Thoracic aorta (tissue), 2 donors: Measurements from ENCODE around the gene CACNG6. TPM values are rescaled to one million over a fixed set of nuclear protein-coding genes. Genes with fewer than 3 reads are reported as not detected.
"Not testable (repeated sequence)": the region's sequence is repeated elsewhere in the genome, so short reads cannot be mapped to it uniquely, and the experiment has no call there.

Experiments used
- ATAC-seq: fragments of 150-250 bp; one replicate; pipeline ENCODE4 v1.8.0; 2017; ENCODE audit warnings: low read depth; ENCODE audit not compliant: insufficient number of reproducible peaks, low FRiP score
- DNase-seq: peaks from one replicate; pipeline ENCODE4 v3.0.0-alpha.2; 2020; ENCODE audit warnings: low spot score
- H3K27ac ChIP-seq, 2 donors: fragments of 200-600 bp; sonication (generic); 1 replicate in 1 of 2; 2 replicates in 1 of 2; pipeline ENCODE4 v1.5.1; 2016; ENCODE audit warnings: mild to moderate bottlenecking in 2 of 2, moderate library complexity in 2 of 2
- H3K27me3 ChIP-seq: fragments of 200-600 bp; sonication (generic); replicated peaks from 2 replicates; pipeline ENCODE4 v1.6.0; 2016; ENCODE audit warnings: mild to moderate bottlenecking; ENCODE audit not compliant: insufficient read depth
- H3K36me3 ChIP-seq: fragments of 200-600 bp; sonication (generic); one replicate; pipeline ENCODE4 v1.5.1; 2016
- H3K4me1 ChIP-seq, 2 donors: fragments of 200-600 bp; sonication (generic); 1 replicate in 1 of 2; 2 replicates in 1 of 2; pipeline versions ENCODE4 v1.5.1 to v1.6.0; 2016; ENCODE audit warnings: low read depth in 2 of 2, mild to moderate bottlenecking in 1 of 2; ENCODE audit not compliant: control insufficient read depth in 1 of 2
- H3K4me3 ChIP-seq: fragments of 200-600 bp; sonication (generic); 2 replicates; pipeline ENCODE4 v1.5.1; 2016; ENCODE audit warnings: mild to moderate bottlenecking
- H3K9me3 ChIP-seq: fragments of 200-600 bp; sonication (generic); 2 replicates; pipeline ENCODE4 v1.5.1; 2016
- CTCF ChIP-seq: fragments of 200-600 bp; sonication (generic); IDR thresholded peaks from one replicate; pipeline ENCODE4 v1.5.1; 2019; ENCODE audit warnings: antibody characterized with exemption
- total RNA-seq, 2 donors: library from RNA; depleted of rRNA; stranded (reverse); fragments of >200 nt; gene quantifications; one replicate each; pipeline versions ENCODE4 v1.1.0 to v1.2.3, GENCODE V29; 2016

Gene CACNG6
- total RNA-seq, 2 donors from 2014 or later: not detected

- no peak overlapping the region for H3K27ac ChIP-seq
- no peaks in the 10 kb centered on the region for H3K9me3 ChIP-seq
- ATAC-seq (no peak), DNase-seq (no peak)
- H3K4me3 ChIP-seq: no peak overlapping the region
- no peaks in the 10 kb centered on the region for H3K36me3 ChIP-seq
- H3K27me3 ChIP-seq: no peaks in the 10 kb centered on the region
- TF ChIP-seq CTCF: no peak
- H3K4me1 ChIP-seq: no peaks in the 10 kb centered on the region
These were observed 45.4 kb upstream of the CACNG6 start for GRCh38 chr19:53945998-53946397.

DNA sequence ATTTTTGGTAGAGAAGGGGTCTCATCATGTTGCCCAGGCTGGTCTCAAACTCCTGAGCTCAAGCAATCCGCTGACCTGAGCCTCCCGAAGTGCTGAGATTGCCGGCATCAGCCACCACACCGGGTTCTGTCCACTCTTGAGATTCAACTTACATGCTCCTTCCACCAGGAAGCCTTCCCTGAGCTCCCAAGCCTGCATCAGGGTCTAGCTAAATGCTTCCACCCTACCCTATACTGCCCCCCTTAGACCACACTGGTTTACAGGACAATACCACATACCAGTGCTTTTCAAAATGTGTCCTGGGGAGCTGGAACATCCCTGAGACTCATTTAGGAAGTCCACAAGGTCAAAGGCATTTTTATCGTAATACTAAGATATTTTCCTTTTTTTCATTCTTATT is 43.8 kb upstream of the CACNG6 start:
- H3K4me3 ChIP-seq: no peak overlapping the region
- H3K27ac ChIP-seq: no peak overlapping the region
- H3K9me3 ChIP-seq: no peaks in the 10 kb centered on the region
- no peaks in the 10 kb centered on the region for H3K27me3 ChIP-seq
- DNase-seq: no peak
- ATAC-seq: no peak
- no peak for TF ChIP-seq CTCF
- no peaks in the 10 kb centered on the region for H3K4me1 ChIP-seq
- no peaks in the 10 kb centered on the region for H3K36me3 ChIP-seq

GRCh38 chr19:53948611-53949010 is 42.8 kb upstream of the CACNG6 start:
- H3K4me1 ChIP-seq, H3K9me3 ChIP-seq, H3K4me3 ChIP-seq, H3K36me3 ChIP-seq, ATAC-seq, H3K27me3 ChIP-seq, DNase-seq, H3K27ac ChIP-seq: not testable (repeated sequence)

DNA sequence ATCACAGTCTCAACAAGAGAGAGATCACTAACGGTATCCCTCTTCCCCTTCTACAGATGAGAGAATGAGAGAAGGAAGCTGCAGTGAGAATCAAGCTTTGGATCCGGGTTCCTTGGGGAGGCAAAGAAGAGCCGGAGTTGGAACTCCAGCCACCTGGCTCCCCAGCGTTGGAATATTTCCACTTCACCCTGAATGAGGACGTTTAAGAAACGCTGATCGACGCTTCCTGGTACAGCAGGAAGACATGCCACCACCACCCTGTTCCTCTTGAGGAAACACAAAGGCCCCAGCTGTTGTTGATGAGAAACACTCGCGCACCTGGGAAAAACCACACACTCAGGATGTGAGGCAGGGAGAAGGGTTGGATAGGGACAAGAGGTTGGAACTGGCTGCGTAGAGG is 40.0 kb upstream of the CACNG6 start:
- H3K4me3 ChIP-seq: no peak overlapping the region
- H3K4me1 ChIP-seq: no peaks in the 10 kb centered on the region
- no peak for TF ChIP-seq CTCF
- no peaks in the 10 kb centered on the region for H3K27me3 ChIP-seq
- DNase-seq (no peak), ATAC-seq (no peak)
- H3K9me3 ChIP-seq: no peaks in the 10 kb centered on the region
- H3K27ac ChIP-seq: no peak overlapping the region
- H3K36me3 ChIP-seq: no peaks in the 10 kb centered on the region

DNA sequence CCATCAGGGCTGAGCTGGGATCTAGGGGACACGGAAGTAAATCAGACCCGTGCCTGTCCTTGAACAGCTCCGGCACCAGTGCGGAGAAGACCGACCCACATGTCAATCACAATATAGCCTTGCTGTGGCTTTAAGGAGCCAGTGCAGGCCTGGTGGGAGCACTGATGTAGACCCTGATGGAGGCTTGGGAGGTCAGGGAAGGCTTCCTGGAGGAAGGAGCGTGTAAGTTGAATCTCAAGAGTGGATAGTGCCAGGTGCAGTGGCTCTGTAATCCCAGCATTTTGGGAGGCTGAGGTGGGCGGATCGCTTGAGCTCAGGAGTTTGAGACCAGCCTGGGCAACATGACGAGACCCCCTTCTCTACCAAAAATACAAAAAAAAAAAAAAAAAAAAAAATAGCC is 39.5 kb upstream of the CACNG6 start:
- Histone ChIP-seq H3K9me3 (no peaks in the 10 kb centered on the region), H3K27me3 (no peaks in the 10 kb centered on the region), H3K4me3 (no peak overlapping the region), H3K36me3 (no peaks in the 10 kb centered on the region), H3K27ac (no peak overlapping the region), H3K4me1 (no peaks in the 10 kb centered on the region)
- ATAC-seq: no peak
- DNase-seq: no peak
- no peak for TF ChIP-seq CTCF

DNA sequence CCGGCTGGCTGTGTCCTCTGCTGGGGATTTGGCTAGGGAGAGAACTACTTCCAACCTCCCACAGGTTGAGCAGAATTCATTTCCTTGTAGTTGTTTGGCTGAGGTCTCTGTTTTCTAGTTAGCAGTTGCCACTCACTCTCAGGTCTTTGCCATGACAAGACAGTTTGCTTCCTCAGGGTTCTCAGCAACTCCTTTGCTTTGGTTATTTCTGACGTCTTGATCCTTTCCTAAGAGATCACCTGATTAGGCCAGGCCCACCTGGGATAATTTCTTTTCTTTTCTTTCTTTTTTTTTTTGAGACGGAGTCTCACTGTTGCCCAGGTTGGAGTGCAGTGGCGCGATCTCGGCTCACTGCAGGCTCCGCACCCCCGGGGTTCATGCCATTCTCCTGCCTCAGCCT is 38.1 kb upstream of the CACNG6 start:
- no peak for TF ChIP-seq CTCF
- no peaks in the 10 kb centered on the region for H3K9me3 ChIP-seq
- H3K27ac ChIP-seq: no peak overlapping the region
- no peaks in the 10 kb centered on the region for H3K4me1 ChIP-seq
- DNase-seq: no peak
- H3K4me3 ChIP-seq: no peak overlapping the region
- no peak for ATAC-seq
- no peaks in the 10 kb centered on the region for H3K36me3 ChIP-seq
- H3K27me3 ChIP-seq: no peaks in the 10 kb centered on the region
